Measurements from ENCODE around the gene FAM241A.

GRCh38 chr4:112168719-112169500, 23.7 kb downstream of the FAM241A start:
- TF ChIP-seq POLR2AphosphoS5 (IDR thresholded peaks at IDR 0.05) (no peak), POLR2A (IDR thresholded peaks at IDR 0.05) (no peak), CTCF (IDR thresholded peaks at IDR 0.05) (no peak)

All from gastroesophageal sphincter (tissue), 3 donors.